Measurements from ENCODE around the gene CALD1.
A peak's percentile ranks its signal among the peaks of the same experiment; 100 is the strongest.

CALD1 gene, protein sequence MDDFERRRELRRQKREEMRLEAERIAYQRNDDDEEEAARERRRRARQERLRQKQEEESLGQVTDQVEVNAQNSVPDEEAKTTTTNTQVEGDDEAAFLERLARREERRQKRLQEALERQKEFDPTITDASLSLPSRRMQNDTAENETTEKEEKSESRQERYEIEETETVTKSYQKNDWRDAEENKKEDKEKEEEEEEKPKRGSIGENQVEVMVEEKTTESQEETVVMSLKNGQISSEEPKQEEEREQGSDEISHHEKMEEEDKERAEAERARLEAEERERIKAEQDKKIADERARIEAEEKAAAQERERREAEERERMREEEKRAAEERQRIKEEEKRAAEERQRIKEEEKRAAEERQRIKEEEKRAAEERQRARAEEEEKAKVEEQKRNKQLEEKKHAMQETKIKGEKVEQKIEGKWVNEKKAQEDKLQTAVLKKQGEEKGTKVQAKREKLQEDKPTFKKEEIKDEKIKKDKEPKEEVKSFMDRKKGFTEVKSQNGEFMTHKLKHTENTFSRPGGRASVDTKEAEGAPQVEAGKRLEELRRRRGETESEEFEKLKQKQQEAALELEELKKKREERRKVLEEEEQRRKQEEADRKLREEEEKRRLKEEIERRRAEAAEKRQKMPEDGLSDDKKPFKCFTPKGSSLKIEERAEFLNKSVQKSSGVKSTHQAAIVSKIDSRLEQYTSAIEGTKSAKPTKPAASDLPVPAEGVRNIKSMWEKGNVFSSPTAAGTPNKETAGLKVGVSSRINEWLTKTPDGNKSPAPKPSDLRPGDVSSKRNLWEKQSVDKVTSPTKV

GRCh38 chr7:134778941-134779740 lies at the start of gene CALD1:
CALD1 (plus strand) TSS chr7:134779634; CDS start chr7:134867734, 88,100 bp downstream.
- peak; percentile 96 for DNase-seq (ENCODE audit: low read depth)

DNA sequence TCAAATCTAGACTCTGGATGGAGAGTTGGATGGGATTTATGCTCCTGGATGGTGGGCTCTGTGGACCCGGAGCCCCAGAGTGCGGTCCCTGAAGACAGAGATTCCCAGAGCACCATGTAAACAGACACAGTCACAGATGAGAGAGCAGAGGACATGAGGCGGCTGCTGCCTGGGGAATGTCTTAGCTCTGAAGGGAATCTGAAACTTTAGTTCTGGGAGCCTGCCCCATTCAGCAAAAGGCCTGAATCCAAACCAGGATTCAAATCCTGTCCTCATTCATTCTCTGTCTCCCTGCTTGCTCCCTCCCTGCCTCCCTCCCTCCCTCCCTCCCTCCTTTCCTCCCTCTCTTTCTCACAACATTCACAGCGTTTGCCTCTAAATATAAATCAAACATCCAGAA lies 49.5 kb upstream of the CALD1 start:
- DNase-seq (ENCODE audit: low read depth), result no peak

- DNase-seq (ENCODE audit: low read depth), result no peak
Observed at GRCh38 chr7:134730411-134730829, 49.0 kb upstream of the CALD1 start.

DNA sequence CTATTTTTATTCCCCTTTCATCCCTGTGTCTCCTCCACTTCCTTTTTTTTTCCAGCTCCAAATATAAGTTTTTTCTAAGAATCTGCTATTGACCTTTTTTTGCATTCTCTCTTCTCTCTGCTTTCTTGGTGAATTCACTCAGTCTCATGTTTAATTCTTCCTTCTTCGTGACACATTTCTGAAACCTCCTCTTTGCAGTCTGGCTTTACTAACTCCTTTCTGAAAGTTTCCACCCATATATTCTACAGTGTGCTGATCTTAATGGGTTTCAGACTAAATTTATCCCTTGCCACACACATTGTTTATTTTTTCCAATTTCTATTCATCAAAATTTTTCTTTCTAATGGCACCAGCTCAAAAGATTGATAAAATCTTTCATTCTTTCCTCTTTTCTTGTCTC lies 47.8 kb upstream of the CALD1 start:
- DNase-seq (ENCODE audit: low read depth), result no peak

GRCh38 chr7:134732728-134733127 lies 46.7 kb upstream of the CALD1 start:
- DNase-seq (ENCODE audit: low read depth), result no peak

GRCh38 chr7:134736381-134736780 lies 43.1 kb upstream of the CALD1 start:
- no peak for DNase-seq (ENCODE audit: low read depth)

DNA sequence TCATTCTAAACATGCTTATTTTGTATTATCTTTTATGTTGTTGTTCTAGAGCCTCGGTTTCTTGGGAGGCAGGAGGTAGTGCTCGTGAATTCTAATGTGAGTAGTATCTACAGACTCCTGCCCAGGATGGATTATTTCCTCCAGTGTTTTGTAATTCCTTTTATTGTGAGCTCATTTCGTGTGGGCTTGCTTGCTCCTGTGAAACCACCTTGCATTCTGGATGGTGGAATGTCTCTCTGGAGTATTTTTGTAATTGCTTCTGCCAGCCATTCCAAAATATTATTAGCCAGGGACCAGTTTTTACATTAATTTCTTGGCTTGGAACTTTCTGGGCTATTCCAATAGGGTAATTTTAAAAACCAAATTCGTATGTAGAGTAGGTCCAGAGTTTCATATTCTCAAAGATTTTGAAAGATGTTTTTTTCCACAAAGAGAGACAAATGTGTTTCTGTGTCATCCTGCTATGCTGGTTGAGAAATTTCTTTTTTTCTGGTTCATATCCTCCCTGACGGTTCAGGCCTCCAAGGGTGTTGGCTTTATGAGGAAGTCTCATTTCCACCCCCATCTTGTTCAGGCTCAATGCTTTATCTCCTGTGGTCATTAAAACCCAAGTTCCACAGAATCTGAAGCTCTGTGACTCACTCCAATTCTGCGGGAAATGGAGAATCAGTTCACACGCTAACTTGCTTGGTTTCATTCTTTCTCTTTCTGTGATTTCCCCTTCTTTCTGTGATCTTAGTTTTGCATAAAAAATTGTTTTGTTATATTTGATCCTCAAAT lies 41.7 kb upstream of the CALD1 start:
- DNase-seq (ENCODE audit: low read depth), result peak; percentile 95

- no peak for DNase-seq (ENCODE audit: low read depth)
Observed at GRCh38 chr7:134739362-134739761, 40.1 kb upstream of the CALD1 start.

DNA sequence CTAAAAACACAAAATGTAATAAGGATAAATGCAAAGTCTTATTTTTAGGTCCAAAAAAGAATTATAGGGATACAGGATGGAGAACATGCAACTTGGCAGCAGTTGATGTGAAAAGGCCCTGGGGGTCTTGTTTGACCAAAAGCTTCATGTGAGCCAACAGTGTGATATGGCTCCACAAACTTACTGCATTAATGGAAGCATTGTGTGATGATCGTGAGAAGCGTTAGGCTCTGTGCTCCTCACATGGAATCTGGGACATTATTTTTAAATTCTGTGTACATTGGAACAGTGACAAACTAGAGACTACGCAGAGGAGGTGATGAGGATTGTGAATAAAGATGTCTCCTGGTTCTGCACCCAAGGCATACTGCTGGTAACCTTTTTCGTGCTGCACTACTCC lies 39.1 kb upstream of the CALD1 start:
- DNase-seq (ENCODE audit: low read depth), result no peak

- DNase-seq (ENCODE audit: low read depth), result peak; percentile 66
Observed at GRCh38 chr7:134741907-134742635, 37.4 kb upstream of the CALD1 start.

- DNase-seq (ENCODE audit: low read depth), result peak; percentile 83
Observed at GRCh38 chr7:134742688-134743350, 36.6 kb upstream of the CALD1 start.

GRCh38 chr7:134744569-134744968 lies 34.9 kb upstream of the CALD1 start:
- no peak for DNase-seq (ENCODE audit: low read depth)

- DNase-seq (ENCODE audit: low read depth), result no peak
Observed at GRCh38 chr7:134747326-134747725, 32.1 kb upstream of the CALD1 start.

DNA sequence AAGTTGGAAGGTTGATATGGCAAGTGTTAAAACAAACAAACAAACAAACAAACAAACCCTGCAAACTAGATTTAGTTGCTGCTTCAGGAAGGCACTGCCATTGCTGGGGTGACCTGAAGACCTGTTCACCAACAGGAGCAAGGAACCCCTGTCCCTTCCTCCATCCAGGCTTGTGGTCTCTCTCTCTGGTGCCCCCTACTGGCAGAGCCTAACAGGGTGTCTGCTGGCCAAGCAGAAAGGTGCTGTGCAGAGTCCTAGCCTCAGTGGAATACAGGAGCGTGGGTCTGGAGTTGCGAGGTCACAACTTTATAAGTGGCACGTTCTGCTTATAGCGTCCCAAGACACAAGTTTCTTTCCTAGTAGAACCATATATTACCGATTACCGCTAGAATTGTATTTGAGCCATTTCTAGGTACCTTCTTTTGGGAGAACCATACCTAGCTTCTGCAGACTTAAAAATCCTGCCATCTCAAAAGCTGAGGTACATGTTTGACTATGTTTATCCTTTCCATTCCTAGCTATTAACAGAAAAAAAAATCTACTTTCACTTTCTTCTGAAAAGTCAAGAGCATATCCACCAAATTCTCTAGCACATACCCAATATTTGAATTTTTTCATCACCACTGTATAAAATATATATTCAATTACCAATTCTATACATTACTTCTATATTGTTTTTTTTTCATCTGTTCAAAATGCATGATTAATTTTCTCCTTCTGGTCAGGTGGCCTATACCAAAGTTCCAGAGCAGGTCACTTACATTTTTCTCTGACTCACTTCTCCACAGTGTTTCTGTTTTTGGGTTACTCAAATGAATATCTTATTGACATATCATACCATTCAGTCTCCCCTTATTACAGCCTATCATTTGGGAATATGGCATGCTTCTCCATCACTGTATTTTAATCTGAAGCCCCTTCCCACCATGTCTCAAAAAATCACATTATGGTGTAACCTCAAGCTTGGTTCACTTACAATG lies 29.1 kb upstream of the CALD1 start:
- DNase-seq (ENCODE audit: low read depth), result peak; percentile 36

GRCh38 chr7:134752006-134752760 lies 27.3 kb upstream of the CALD1 start:
- DNase-seq (ENCODE audit: low read depth), result peak; percentile 38

GRCh38 chr7:134755422-134756022 lies 23.9 kb upstream of the CALD1 start:
- DNase-seq (ENCODE audit: low read depth), result no peak

- DNase-seq (ENCODE audit: low read depth), result no peak
Observed at GRCh38 chr7:134757938-134758337, 21.5 kb upstream of the CALD1 start.

GRCh38 chr7:134758981-134759380 lies 20.5 kb upstream of the CALD1 start:
- no peak for DNase-seq (ENCODE audit: low read depth)

Data from stromal cell of bone marrow (primary cell).